SK-N-SH treated with all-trans-retinoic acid at 6 μM for 48 hours (cell line): ENCODE data around the gene ODC1.

Experiments used
- ATAC-seq: fragments of 200-7000 bp; cut with Tn5 transposase; 3 replicates; pipeline ENCODE4 v1.9.1; 2020; ENCODE audit warnings: mild to moderate bottlenecking, moderate library complexity
- ARNTL ChIP-seq: fragments of 450-650 bp; formaldehyde crosslinking; IDR thresholded peaks from 2 replicates; pipeline ENCODE4 v1.5.0; 2020; ENCODE audit warnings: low read depth, mild to moderate bottlenecking, moderate library complexity, borderline replicate concordance
- BACH2 ChIP-seq: fragments of 250-450 bp; sonication (Bioruptor Pico); IDR thresholded peaks from 2 replicates; pipeline ENCODE4 v1.9.0; 2021; ENCODE audit warnings: mild to moderate bottlenecking, borderline replicate concordance
- ESRRG ChIP-seq: fragments of 250-450 bp; sonication (Bioruptor Pico); IDR thresholded peaks from 2 replicates; pipeline ENCODE4 v1.6.1; 2021; ENCODE audit warnings: mild to moderate bottlenecking
- GLIS3 ChIP-seq: fragments of 250-450 bp; sonication (Bioruptor Pico); IDR thresholded peaks from 2 replicates; pipeline ENCODE4 v1.5.0; 2020; ENCODE audit warnings: mild to moderate bottlenecking, moderate library complexity
- ISL1 ChIP-seq: fragments of 250-450 bp; sonication (Bioruptor Pico); IDR thresholded peaks from 2 replicates; pipeline ENCODE4 v2.1.2; 2022; ENCODE audit warnings: mild to moderate bottlenecking, moderate library complexity
- OSR1 ChIP-seq: fragments of 250-450 bp; sonication (Bioruptor Pico); IDR thresholded peaks from 2 replicates; pipeline ENCODE4 v1.8.0; 2022; ENCODE audit warnings: moderate library complexity, mild to moderate bottlenecking, inconsistent platforms
- POU6F1 ChIP-seq: fragments of 250-450 bp; sonication (Bioruptor Pico); IDR thresholded peaks from 2 replicates; pipeline ENCODE4 v1.8.0; 2021; ENCODE audit warnings: low read depth, mild to moderate bottlenecking, moderate library complexity, borderline replicate concordance
- PPARA ChIP-seq: fragments of 250-450 bp; sonication (Bioruptor Pico); IDR thresholded peaks from 2 replicates; pipeline ENCODE4 v1.5.0; 2020; ENCODE audit warnings: mild to moderate bottlenecking, borderline replicate concordance
- SNAI2 ChIP-seq: fragments of 250-450 bp; sonication (Bioruptor Pico); IDR thresholded peaks from 2 replicates; pipeline ENCODE4 v1.5.0; 2020; ENCODE audit warnings: mild to moderate bottlenecking, moderate library complexity
- TCF4 ChIP-seq: fragments of 250-450 bp; sonication (Bioruptor Pico); IDR thresholded peaks from 2 replicates; pipeline ENCODE4 v1.8.0; 2021; ENCODE audit warnings: mild to moderate bottlenecking, moderate library complexity, borderline replicate concordance
- TOX ChIP-seq: fragments of 250-450 bp; sonication (Bioruptor Pico); IDR thresholded peaks from 2 replicates; pipeline ENCODE4 v1.8.0; 2021; ENCODE audit warnings: mild to moderate bottlenecking, moderate library complexity, borderline replicate concordance
- ZC3H10 ChIP-seq: fragments of 250-450 bp; sonication (Bioruptor Pico); IDR thresholded peaks from 2 replicates; pipeline ENCODE4 v1.5.1; 2021; ENCODE audit warnings: mild to moderate bottlenecking, moderate library complexity
- ZFP30 ChIP-seq: fragments of 450-650 bp; formaldehyde crosslinking; IDR thresholded peaks from 2 replicates; pipeline ENCODE4 v1.5.0; 2022; ENCODE audit warnings: mild to moderate bottlenecking, moderate library complexity
- ZNF565 ChIP-seq: fragments of 450-650 bp; formaldehyde crosslinking; conservative IDR thresholded peaks from 2 replicates; pipeline ENCODE4 v1.5.0; 2020; ENCODE audit warnings: low read depth, mild to moderate bottlenecking, moderate library complexity
- ZNF70 ChIP-seq: fragments of 450-650 bp; formaldehyde crosslinking; IDR thresholded peaks from 2 replicates; pipeline ENCODE4 v1.5.0; 2020; ENCODE audit warnings: mild to moderate bottlenecking, moderate library complexity
- ZNF8 ChIP-seq: fragments of 450-650 bp; formaldehyde crosslinking; IDR thresholded peaks from 2 replicates; pipeline ENCODE4 v1.5.0; 2020; ENCODE audit warnings: mild to moderate bottlenecking, moderate library complexity
- TF ChIP-seq, protein P1 (sequence below): fragments of 250-450 bp; sonication (Bioruptor Pico); IDR thresholded peaks from 2 replicates; pipeline ENCODE4 v1.5.1; 2021; ENCODE audit warnings: mild to moderate bottlenecking, moderate library complexity
- TF ChIP-seq, protein P2 (sequence below): fragments of 250-450 bp; sonication (Bioruptor Pico); IDR thresholded peaks from 2 replicates; pipeline ENCODE4 v1.8.0; 2020; ENCODE audit warnings: mild to moderate bottlenecking, moderate library complexity, borderline replicate concordance
- TF ChIP-seq, protein P3 (sequence below): fragments of 250-450 bp; sonication (Bioruptor Pico); IDR thresholded peaks from 2 replicates; pipeline ENCODE4 v1.5.1; 2020; ENCODE audit warnings: low read depth, mild to moderate bottlenecking, moderate library complexity
- TF ChIP-seq, protein P4 (sequence below): fragments of 250-450 bp; sonication (Bioruptor Pico); IDR thresholded peaks from 2 replicates; pipeline ENCODE4 v1.5.0; 2020; ENCODE audit warnings: mild to moderate bottlenecking, moderate library complexity

Gene ODC1

DNA sequence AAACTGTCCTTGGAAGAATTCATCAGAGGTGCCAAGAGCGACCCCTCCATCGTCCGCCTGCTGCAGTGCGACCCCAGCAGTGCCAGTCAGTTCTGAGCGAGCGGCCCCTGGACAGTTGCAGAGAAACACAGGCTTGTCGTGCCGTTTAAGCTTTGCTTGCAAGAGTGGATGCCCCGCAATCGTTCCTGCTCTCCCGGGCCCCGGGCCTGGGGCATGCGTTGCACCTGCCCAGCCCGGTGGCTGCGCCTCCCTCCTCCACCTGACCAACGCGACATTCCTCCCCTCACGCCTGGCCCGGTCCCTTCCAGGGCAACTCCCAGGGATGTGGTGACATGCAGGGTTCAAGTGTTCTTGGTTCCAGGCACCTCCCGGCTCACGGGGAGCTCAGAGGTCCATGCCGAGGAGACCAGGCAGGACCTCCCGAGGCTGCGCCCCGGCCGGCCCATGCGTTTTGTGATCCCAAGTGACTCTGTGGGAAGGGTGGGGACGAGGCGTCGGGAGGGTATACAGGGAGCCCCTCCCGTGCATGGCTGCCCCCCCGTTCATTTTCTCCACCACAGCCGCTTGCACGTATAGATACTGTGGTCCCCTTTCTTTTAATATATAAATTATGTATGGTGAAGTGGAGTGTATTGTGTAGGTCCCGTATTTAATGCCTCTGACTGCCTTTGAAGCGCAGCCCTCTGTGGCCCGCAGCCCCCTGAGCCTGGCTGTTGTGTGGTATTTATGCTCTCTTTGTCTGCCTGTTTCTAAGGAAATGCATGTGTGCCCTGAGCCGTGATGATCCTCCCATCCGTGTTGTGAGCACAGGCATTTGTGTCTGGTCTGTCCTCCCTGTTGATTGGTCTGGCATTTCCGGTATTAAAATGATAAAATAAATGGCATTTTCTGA, 21.2 kb downstream of the ODC1 start:
- no peak for ATAC-seq
- no peak for TF ChIP-seq TOX (CRISPR knock-in tag)
- TF ChIP-seq BACH2 (CRISPR knock-in tag): no peak

DNA sequence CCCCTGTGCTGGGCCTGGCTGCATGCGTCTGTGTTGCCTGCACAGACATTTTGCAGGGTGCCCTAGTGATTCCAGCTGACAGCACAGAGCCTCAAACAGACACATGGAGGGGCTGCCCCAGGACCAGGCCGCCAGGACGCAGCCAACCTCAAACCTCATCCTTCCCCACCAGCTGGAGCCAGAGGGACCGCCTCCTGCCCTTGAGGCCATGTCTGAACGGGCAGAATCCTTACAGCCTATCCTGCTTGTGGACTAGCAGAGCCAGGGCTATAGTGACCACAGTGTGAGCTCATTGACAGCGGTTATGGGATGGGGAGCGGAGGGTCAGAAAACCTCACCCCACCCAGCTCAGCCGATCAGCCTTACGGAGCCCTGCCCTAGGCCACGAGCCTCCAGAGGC, 22.4 kb downstream of the ODC1 start:
- no peak for TF ChIP-seq ZC3H10
- no peak for TF ChIP-seq TCF4 (CRISPR knock-in tag)
- TF ChIP-seq ZNF8 (CRISPR knock-in tag): no peak
- no peak for TF ChIP-seq GLIS3
- TF ChIP-seq ISL1 (CRISPR knock-in tag): no peak
- TF ChIP-seq ZNF565 (CRISPR knock-in tag): no peak
- TF ChIP-seq POU6F1 (CRISPR knock-in tag): no peak
- no peak for TF ChIP-seq PPARA (CRISPR knock-in tag)
- no peak for TF ChIP-seq BACH2 (CRISPR knock-in tag)
- no peak for TF ChIP-seq ZFP30 (CRISPR knock-in tag)
- TF ChIP-seq, protein P1, sequence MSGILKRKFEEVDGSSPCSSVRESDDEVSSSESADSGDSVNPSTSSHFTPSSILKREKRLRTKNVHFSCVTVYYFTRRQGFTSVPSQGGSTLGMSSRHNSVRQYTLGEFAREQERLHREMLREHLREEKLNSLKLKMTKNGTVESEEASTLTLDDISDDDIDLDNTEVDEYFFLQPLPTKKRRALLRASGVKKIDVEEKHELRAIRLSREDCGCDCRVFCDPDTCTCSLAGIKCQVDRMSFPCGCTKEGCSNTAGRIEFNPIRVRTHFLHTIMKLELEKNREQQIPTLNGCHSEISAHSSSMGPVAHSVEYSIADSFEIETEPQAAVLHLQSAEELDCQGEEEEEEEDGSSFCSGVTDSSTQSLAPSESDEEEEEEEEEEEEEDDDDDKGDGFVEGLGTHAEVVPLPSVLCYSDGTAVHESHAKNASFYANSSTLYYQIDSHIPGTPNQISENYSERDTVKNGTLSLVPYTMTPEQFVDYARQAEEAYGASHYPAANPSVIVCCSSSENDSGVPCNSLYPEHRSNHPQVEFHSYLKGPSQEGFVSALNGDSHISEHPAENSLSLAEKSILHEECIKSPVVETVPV (CRISPR knock-in tag): no peak
- TF ChIP-seq, protein P2, sequence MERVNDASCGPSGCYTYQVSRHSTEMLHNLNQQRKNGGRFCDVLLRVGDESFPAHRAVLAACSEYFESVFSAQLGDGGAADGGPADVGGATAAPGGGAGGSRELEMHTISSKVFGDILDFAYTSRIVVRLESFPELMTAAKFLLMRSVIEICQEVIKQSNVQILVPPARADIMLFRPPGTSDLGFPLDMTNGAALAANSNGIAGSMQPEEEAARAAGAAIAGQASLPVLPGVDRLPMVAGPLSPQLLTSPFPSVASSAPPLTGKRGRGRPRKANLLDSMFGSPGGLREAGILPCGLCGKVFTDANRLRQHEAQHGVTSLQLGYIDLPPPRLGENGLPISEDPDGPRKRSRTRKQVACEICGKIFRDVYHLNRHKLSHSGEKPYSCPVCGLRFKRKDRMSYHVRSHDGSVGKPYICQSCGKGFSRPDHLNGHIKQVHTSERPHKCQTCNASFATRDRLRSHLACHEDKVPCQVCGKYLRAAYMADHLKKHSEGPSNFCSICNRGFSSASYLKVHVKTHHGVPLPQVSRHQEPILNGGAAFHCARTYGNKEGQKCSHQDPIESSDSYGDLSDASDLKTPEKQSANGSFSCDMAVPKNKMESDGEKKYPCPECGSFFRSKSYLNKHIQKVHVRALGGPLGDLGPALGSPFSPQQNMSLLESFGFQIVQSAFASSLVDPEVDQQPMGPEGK: no peak
- TF ChIP-seq ZNF70 (CRISPR knock-in tag): no peak
- no peak for ATAC-seq

DNA sequence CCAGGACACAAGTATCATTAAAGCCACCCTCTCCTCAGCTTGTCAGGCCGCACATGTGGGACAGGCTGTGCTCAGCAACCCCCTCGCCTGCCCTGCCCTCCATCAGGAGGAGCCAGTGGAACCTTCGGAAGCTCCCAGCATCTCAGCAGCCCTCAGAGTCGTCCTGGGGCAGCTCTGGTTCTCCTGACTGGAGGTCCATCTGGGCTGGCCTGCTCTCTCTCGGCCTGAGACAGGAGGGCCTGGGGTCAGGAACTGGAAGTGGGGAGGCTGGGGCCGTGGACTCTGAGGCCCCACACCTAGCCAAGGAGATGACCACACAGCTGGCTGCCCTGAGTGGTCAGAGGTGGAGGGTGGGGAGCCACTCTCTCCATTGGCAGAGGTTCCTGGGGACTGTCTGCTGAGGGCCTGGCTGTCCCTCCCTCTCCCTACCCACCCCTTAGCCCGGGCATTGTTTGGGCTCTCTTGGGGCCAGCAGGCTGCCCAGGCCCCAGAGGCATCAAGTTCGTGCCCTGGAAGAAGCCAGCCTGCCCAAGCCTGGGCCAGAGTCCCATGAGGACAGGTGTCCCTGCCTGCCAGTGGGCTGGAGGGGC, 23.1 kb downstream of the ODC1 start:
- TF ChIP-seq, protein P3, sequence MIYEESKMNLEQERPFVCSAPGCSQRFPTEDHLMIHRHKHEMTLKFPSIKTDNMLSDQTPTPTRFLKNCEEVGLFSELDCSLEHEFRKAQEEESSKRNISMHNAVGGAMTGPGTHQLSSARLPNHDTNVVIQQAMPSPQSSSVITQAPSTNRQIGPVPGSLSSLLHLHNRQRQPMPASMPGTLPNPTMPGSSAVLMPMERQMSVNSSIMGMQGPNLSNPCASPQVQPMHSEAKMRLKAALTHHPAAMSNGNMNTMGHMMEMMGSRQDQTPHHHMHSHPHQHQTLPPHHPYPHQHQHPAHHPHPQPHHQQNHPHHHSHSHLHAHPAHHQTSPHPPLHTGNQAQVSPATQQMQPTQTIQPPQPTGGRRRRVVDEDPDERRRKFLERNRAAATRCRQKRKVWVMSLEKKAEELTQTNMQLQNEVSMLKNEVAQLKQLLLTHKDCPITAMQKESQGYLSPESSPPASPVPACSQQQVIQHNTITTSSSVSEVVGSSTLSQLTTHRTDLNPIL (CRISPR knock-in tag): no peak
- no peak for ATAC-seq

DNA sequence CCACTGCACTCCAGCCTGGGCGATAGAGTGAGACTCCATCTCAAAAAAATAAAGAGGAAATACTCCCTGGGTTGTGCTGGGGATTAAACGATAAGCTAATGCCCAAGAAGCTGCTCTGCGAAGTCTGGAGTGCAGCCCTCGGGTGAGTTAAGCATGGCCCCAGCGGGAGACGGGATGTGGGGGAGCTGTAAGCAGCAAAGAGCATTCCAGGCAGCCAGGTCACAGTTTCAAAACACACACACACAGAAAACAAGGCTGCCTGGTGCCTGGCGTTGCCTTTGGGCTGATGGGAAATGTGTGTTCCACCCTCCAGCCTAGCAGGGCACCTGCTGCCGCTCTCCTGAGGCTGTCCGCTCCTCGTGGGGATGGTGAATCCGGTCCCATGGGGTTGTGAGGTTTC, 24.1 kb downstream of the ODC1 start:
- no peak for TF ChIP-seq ZNF565 (CRISPR knock-in tag)
- TF ChIP-seq ARNTL (CRISPR knock-in tag): no peak
- TF ChIP-seq, protein P1 (CRISPR knock-in tag): no peak
- peak; percentile 30; the same call in 2 of the 3 replicates for ATAC-seq

GRCh38 chr2:10423400-10423774, 24.7 kb downstream of the ODC1 start:
- ATAC-seq: no peak
- TF ChIP-seq SNAI2: no peak
- TF ChIP-seq, protein P4, sequence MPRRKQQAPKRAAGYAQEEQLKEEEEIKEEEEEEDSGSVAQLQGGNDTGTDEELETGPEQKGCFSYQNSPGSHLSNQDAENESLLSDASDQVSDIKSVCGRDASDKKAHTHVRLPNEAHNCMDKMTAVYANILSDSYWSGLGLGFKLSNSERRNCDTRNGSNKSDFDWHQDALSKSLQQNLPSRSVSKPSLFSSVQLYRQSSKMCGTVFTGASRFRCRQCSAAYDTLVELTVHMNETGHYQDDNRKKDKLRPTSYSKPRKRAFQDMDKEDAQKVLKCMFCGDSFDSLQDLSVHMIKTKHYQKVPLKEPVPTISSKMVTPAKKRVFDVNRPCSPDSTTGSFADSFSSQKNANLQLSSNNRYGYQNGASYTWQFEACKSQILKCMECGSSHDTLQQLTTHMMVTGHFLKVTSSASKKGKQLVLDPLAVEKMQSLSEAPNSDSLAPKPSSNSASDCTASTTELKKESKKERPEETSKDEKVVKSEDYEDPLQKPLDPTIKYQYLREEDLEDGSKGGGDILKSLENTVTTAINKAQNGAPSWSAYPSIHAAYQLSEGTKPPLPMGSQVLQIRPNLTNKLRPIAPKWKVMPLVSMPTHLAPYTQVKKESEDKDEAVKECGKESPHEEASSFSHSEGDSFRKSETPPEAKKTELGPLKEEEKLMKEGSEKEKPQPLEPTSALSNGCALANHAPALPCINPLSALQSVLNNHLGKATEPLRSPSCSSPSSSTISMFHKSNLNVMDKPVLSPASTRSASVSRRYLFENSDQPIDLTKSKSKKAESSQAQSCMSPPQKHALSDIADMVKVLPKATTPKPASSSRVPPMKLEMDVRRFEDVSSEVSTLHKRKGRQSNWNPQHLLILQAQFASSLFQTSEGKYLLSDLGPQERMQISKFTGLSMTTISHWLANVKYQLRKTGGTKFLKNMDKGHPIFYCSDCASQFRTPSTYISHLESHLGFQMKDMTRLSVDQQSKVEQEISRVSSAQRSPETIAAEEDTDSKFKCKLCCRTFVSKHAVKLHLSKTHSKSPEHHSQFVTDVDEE (CRISPR knock-in tag): no peak
- no peak for TF ChIP-seq ESRRG (CRISPR knock-in tag)
- no peak for TF ChIP-seq OSR1 (CRISPR knock-in tag)
- no peak for TF ChIP-seq ZNF8 (CRISPR knock-in tag)
- TF ChIP-seq, protein P3 (CRISPR knock-in tag): no peak
- no peak for TF ChIP-seq ZC3H10
- no peak for TF ChIP-seq PPARA (CRISPR knock-in tag)
- no peak for TF ChIP-seq GLIS3
- no peak for TF ChIP-seq ZNF565 (CRISPR knock-in tag)
- TF ChIP-seq BACH2 (CRISPR knock-in tag): no peak
- TF ChIP-seq ARNTL (CRISPR knock-in tag): no peak
- TF ChIP-seq ISL1 (CRISPR knock-in tag): no peak
- no peak for TF ChIP-seq ZNF70 (CRISPR knock-in tag)
